Bronchial epithelial cell (primary cell): ENCODE measurements around the gene TMEM11. TPM values are rescaled to one million over a fixed set of nuclear protein-coding genes. Genes with fewer than 3 reads are reported as not detected.

ENCODE experiments used
- DNase-seq: peaks from one replicate; pipeline ENCODE4 v3.0.0-alpha.2; 2010; ENCODE audit warnings: low read depth
- FAIRE-seq: peaks from 2 replicates; lab custom pipeline; 2011; peaks lifted over from hg19 to GRCh38; lab: Jason Lieb, UNC
- H3K27me3 ChIP-seq: 2 replicates; pipeline ENCODE4 v1.5.1; 2011; ENCODE audit warnings: low read length; ENCODE audit not compliant: control insufficient read depth, insufficient read depth
- H3K36me3 ChIP-seq: 2 replicates; pipeline ENCODE4 v1.5.1; 2011; ENCODE audit warnings: low read length; ENCODE audit not compliant: control insufficient read depth, insufficient read depth
- H3K4me3 ChIP-seq: 2 replicates; pipeline ENCODE4 v1.5.1; 2011; ENCODE audit warnings: mild to moderate bottlenecking, low read depth, low read length, control low read depth
- CTCF ChIP-seq: IDR thresholded peaks from 2 replicates; pipeline ENCODE4 v1.5.1; 2011; ENCODE audit warnings: mild to moderate bottlenecking, moderate library complexity, low read length, control low read depth, inconsistent platforms; ENCODE audit not compliant: insufficient read depth, severe bottlenecking
- total RNA-seq: library from RNA; depleted of rRNA; stranded (reverse); fragments of >200 nt; gene quantifications from 2 replicates; pipeline ENCODE4 v1.2.1, GENCODE V29; 2014

The TMEM11 gene
- total RNA-seq, 1 donor from 2014 or later, result 15.8 TPM

DNA sequence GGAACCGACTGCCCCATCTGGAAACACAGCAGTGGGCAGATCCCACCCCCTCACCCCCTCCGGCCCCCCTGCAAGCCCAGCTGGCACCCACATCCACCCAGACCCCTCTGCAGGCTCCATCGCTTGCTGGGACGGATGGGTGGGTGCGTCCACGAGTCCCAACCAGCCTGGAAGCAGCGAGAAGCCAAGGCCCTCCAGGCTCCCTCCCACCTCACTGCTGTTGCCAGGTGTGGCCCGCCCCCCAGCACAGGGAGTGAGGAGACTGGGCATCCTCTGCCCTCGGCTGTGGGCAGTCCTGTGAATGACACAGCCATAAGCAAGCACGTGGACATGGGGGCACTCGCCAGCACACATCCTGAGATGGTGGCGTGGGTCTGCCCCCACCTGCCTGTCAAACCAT is 11.4 kb downstream of the TMEM11 start:
- no peak overlapping the region for H3K4me3 ChIP-seq
- no peak for FAIRE-seq

GRCh38 chr17:21201874-21202273 is 12.1 kb downstream of the TMEM11 start:
- Histone ChIP-seq H3K36me3 (peaks cover 12% of the 10 kb centered on the region), H3K27me3 (no peaks in the 10 kb centered on the region)
- no peak for FAIRE-seq

More for the DNA sequence above, 11.4 kb downstream of the TMEM11 start:
- Histone ChIP-seq H3K27me3 (no peaks in the 10 kb centered on the region), H3K36me3 (peaks cover 12% of the 10 kb centered on the region)
- no peak for TF ChIP-seq CTCF
- no peak for DNase-seq

DNA sequence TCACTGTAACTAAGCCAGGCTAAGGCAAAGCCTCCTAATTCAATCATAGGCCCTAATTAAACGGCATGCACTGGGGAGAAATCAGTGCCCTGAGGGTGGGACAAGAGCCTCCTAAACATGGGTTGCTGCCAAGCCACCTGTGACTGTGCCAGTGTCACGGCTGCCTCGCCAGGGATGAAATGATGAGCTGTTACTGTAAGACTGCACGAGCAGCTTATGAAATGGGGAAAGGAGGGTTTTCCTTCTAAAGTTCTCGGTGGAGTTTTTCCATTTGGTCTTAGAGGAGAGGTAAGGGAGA is 12.7 kb downstream of the TMEM11 start:
- DNase-seq, result peak; percentile 38
- no peak for TF ChIP-seq CTCF
- FAIRE-seq, result no peak
- Histone ChIP-seq H3K36me3 (peaks cover 11% of the 10 kb centered on the region), H3K27me3 (no peaks in the 10 kb centered on the region), H3K4me3 (no peak overlapping the region)

More at GRCh38 chr17:21201874-21202273, 12.1 kb downstream of the TMEM11 start:
- no peak for TF ChIP-seq CTCF
- no peak overlapping the region for H3K4me3 ChIP-seq
- DNase-seq, result no peak

DNA sequence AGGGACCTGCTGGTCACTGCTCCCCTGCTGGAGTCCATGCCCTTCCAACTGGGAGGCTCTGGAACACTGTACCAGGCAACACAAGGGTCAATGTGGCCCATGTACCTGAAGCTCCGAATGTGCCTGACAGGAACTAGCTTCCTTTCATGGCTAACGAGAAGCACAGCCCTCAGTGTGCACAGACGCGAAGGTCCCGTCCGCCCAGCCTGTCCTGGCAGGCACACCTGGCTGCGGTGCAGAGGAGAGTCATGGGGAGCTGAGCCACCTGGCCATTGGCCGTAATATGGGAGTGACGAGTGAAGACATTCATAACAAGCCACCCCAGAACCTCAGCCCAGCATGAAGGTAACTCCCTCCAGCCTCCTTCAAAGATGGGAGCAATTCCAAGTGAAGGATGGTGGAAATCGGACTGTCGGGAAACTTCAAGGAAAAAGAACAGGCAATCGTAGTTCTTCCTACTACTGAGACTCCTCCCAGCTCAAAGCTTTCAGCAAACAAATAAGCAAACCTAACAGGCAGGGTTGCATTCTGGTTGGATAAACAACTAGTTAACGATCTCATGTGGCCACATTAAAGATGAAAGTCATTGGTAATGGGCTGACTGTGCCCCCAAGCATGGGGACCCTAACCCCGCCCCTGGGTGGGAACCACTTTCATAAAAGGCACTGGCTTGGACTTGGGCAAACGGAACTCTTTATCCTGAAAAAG is 13.2 kb downstream of the TMEM11 start:
- no peak for TF ChIP-seq CTCF
- DNase-seq (peak; percentile 68), FAIRE-seq (no peak)
- H3K27me3 ChIP-seq, result no peaks in the 10 kb centered on the region
- H3K36me3 ChIP-seq, result peaks cover 11% of the 10 kb centered on the region
- H3K4me3 ChIP-seq, result no peak overlapping the region

DNA sequence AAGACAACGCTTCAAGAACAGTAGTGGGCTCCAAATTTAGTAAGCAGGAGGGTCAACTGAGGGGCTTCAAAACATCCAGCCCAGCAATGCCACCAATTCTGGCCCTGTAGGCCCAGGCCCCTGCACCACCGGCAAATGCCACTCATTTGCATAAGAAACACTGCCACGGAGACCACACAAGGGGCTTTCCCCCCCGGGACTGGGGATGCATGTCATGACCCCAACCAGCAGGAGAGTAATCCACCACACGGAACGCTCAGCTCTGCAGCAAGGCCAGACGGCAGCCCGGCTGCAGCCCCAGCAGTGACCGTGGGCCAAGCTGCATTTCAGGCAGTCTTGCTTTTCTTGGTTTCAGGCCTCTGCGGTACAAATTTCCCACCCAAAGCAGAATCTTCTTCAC is 14.1 kb downstream of the TMEM11 start:
- FAIRE-seq, result no peak
- peaks cover 11% of the 10 kb centered on the region for H3K36me3 ChIP-seq

More for the DNA sequence above, 14.1 kb downstream of the TMEM11 start:
- Histone ChIP-seq H3K4me3 (no peak overlapping the region), H3K27me3 (no peaks in the 10 kb centered on the region)
- no peak for TF ChIP-seq CTCF
- no peak for DNase-seq
